ENCODE measurements around the gene SHROOM4. TPM values are rescaled to one million over a fixed set of nuclear protein-coding genes. Genes with fewer than 3 reads are reported as not detected.
A peak's percentile ranks its signal among the peaks of the same experiment; 100 is the strongest.

The SHROOM4 gene
- total RNA-seq, 1 donor from 2014 or later: 7.0 TPM

DNA sequence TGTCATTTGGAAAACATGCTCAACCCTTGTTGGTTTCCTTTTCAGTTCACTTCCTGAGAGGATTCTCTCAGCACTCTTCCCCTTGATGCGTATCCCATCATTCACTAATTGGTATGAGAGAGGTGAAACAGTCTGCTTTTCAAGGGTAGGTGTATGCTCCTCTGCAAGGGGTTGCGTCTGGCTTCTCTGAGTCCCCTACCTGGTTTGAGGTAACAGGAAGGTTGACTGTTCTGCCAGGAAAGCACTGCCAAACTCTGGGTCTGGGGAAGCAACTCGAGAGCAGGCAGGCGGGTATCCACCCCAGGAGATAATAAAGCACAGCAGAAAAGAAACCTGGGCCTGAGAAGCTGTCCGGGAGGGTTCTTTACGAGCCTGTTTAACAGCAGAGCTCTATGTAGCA is 101.2 kb downstream of the SHROOM4 start:
- no peak for TF ChIP-seq EZH2 (IDR thresholded peaks at IDR 0.05; ENCODE audit: insufficient read depth, low read length)
- TF ChIP-seq, protein P1, sequence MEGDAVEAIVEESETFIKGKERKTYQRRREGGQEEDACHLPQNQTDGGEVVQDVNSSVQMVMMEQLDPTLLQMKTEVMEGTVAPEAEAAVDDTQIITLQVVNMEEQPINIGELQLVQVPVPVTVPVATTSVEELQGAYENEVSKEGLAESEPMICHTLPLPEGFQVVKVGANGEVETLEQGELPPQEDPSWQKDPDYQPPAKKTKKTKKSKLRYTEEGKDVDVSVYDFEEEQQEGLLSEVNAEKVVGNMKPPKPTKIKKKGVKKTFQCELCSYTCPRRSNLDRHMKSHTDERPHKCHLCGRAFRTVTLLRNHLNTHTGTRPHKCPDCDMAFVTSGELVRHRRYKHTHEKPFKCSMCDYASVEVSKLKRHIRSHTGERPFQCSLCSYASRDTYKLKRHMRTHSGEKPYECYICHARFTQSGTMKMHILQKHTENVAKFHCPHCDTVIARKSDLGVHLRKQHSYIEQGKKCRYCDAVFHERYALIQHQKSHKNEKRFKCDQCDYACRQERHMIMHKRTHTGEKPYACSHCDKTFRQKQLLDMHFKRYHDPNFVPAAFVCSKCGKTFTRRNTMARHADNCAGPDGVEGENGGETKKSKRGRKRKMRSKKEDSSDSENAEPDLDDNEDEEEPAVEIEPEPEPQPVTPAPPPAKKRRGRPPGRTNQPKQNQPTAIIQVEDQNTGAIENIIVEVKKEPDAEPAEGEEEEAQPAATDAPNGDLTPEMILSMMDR (IDR thresholded peaks at IDR 0.05; ENCODE audit: insufficient read depth, low read depth, low read length): no peak
- H3K4me1 Mint-ChIP-seq (ENCODE audit: low read depth, unreplicated experiment): peaks cover 16% of the 10 kb centered on the region
- no peak overlapping the region for H3K4me2 ChIP-seq (ENCODE audit: low read length)

DNA sequence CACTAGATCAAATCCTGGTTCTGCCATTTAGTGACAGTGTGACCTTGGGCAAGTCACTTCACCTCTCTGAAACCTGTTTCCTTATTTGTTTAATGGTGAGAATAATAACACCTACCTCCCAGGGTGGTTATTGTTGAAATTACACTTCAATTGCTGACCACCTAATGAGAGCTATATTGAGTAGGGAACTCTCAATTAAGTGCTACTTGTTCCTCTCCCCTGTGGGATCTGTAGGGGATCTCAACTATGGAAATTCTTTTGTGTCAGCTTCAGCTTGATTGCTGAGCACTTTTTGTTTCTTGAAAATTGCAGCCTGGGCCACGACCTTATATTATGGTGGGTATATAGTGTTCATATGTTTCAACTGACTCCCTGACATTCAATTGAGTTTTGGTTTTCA is 102.1 kb downstream of the SHROOM4 start:
- Mint-ChIP-seq H3K4me1 (ENCODE audit: low read depth, unreplicated experiment) (peaks cover 22% of the 10 kb centered on the region), H3K27ac (ENCODE audit: unreplicated experiment) (peak overlapping the region; percentile 20), H3K4me3 (ENCODE audit: unreplicated experiment) (no peak overlapping the region), H3K36me3 (ENCODE audit: low read depth, unreplicated experiment) (no peaks in the 10 kb centered on the region), H3K9me3 (ENCODE audit: unreplicated experiment) (no peaks in the 10 kb centered on the region), H3K27me3 (ENCODE audit: low read depth, unreplicated experiment) (no peaks in the 10 kb centered on the region)
- no peak overlapping the region for H3K4me3 ChIP-seq (ENCODE audit: insufficient read depth, low read depth, low read length)
- H3K36me3 ChIP-seq (ENCODE audit: insufficient read depth, low read length): no peaks in the 10 kb centered on the region
- no peaks in the 10 kb centered on the region for H3K4me1 ChIP-seq (ENCODE audit: insufficient read depth, low read length)
- H3K9ac ChIP-seq (ENCODE audit: low read length): no peak overlapping the region
- no peak overlapping the region for H3K4me2 ChIP-seq (ENCODE audit: low read length)
- no peaks in the 10 kb centered on the region for H3K27me3 ChIP-seq (ENCODE audit: insufficient read depth, low read length)
- H3K9me3 ChIP-seq (ENCODE audit: insufficient read depth, low read depth, low read length): no peaks in the 10 kb centered on the region
- TF ChIP-seq EZH2 (IDR thresholded peaks at IDR 0.05; ENCODE audit: insufficient read depth, low read length): no peak
- TF ChIP-seq, protein P1 (IDR thresholded peaks at IDR 0.05; ENCODE audit: insufficient read depth, low read depth, low read length): no peak
- no peaks in the 10 kb centered on the region for H3K79me2 ChIP-seq (ENCODE audit: insufficient read depth, low read length)
- peak; percentile 85 for FAIRE-seq
- H3K27ac ChIP-seq (ENCODE audit: low read depth, low read length): no peak overlapping the region
- H4K20me1 ChIP-seq (ENCODE audit: insufficient read depth, low read length): no peaks in the 10 kb centered on the region
- no peak overlapping the region for H2AFZ ChIP-seq (ENCODE audit: low read depth, low read length)
- DNase-seq (ENCODE audit: low read depth): no peak

More for the DNA sequence above, 101.2 kb downstream of the SHROOM4 start:
- FAIRE-seq (peak; percentile 13), DNase-seq (ENCODE audit: low read depth) (no peak)
- no peak overlapping the region for H3K4me3 Mint-ChIP-seq (ENCODE audit: unreplicated experiment)
- H3K36me3 Mint-ChIP-seq (ENCODE audit: low read depth, unreplicated experiment): peaks cover 3% of the 10 kb centered on the region
- H3K27me3 ChIP-seq (ENCODE audit: insufficient read depth, low read length): no peaks in the 10 kb centered on the region
- no peaks in the 10 kb centered on the region for H3K27me3 Mint-ChIP-seq (ENCODE audit: low read depth, unreplicated experiment)
- no peak overlapping the region for H3K9ac ChIP-seq (ENCODE audit: low read length)
- H3K79me2 ChIP-seq (ENCODE audit: insufficient read depth, low read length): no peaks in the 10 kb centered on the region
- H2AFZ ChIP-seq (ENCODE audit: low read depth, low read length): no peak overlapping the region
- H3K4me3 ChIP-seq (ENCODE audit: insufficient read depth, low read depth, low read length): no peak overlapping the region
- no peaks in the 10 kb centered on the region for H3K9me3 Mint-ChIP-seq (ENCODE audit: unreplicated experiment)
- no peaks in the 10 kb centered on the region for H3K9me3 ChIP-seq (ENCODE audit: insufficient read depth, low read depth, low read length)
- no peaks in the 10 kb centered on the region for H3K36me3 ChIP-seq (ENCODE audit: insufficient read depth, low read length)
- H3K27ac Mint-ChIP-seq (ENCODE audit: unreplicated experiment): no peak overlapping the region
- H3K27ac ChIP-seq (ENCODE audit: low read depth, low read length): no peak overlapping the region
- H4K20me1 ChIP-seq (ENCODE audit: insufficient read depth, low read length): no peaks in the 10 kb centered on the region
- H3K4me1 ChIP-seq (ENCODE audit: insufficient read depth, low read length): no peaks in the 10 kb centered on the region

DNA sequence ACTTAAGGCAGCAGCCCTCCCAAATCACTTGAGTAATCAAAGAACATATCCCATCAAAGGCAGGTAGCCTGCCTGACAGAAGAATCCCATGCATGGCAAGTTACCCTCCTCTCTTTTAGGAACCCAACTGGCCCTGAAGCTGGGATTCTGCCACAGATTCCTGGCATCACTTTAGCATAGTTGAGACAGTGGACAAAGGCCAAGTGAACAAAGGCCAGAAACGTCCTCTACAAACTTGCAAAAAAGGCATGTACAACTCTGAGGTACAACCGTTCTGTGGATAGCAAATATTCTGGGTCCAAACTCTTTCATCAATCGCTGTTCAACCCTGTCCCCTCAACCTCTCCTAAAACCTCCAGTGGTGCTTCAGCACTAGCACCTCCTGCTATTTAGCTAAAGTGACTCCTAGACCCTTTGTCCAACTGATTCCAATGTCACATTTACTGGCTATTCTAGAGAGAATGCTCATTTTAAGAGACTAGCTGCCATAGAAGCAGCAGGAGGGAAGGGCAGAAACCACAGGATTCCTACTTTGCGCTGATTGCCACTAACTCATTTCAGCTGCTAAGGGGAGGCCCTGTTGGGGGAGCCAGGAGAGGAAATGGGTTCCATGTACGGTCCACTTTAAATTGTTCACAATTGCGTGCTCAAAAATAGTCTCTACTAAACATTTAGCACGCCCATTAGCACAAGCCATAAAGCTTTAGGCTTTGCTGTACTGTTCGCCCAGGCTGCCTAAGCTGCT is 105.9 kb downstream of the SHROOM4 start:
- H3K9me3 ChIP-seq (ENCODE audit: insufficient read depth, low read depth, low read length): no peaks in the 10 kb centered on the region
- H3K4me3 ChIP-seq (ENCODE audit: insufficient read depth, low read depth, low read length): no peak overlapping the region
- no peaks in the 10 kb centered on the region for H3K9me3 Mint-ChIP-seq (ENCODE audit: unreplicated experiment)
- H3K36me3 Mint-ChIP-seq (ENCODE audit: low read depth, unreplicated experiment): no peaks in the 10 kb centered on the region
- peak overlapping the region; percentile 55 for H3K27ac Mint-ChIP-seq (ENCODE audit: unreplicated experiment)
- no peak overlapping the region for H3K9ac ChIP-seq (ENCODE audit: low read length)
- H3K4me3 Mint-ChIP-seq (ENCODE audit: unreplicated experiment): no peak overlapping the region
- no peak overlapping the region for H2AFZ ChIP-seq (ENCODE audit: low read depth, low read length)
- DNase-seq (ENCODE audit: low read depth): no peak
- TF ChIP-seq, protein P1 (IDR thresholded peaks at IDR 0.05; ENCODE audit: insufficient read depth, low read depth, low read length): no peak
- TF ChIP-seq EZH2 (IDR thresholded peaks at IDR 0.05; ENCODE audit: insufficient read depth, low read length): no peak
- H3K79me2 ChIP-seq (ENCODE audit: insufficient read depth, low read length): no peaks in the 10 kb centered on the region
- peaks cover 10% of the 10 kb centered on the region for H3K4me1 ChIP-seq (ENCODE audit: insufficient read depth, low read length)
- H3K27me3 ChIP-seq (ENCODE audit: insufficient read depth, low read length): no peaks in the 10 kb centered on the region
- no peak overlapping the region for H3K27ac ChIP-seq (ENCODE audit: low read depth, low read length)
- no peaks in the 10 kb centered on the region for H4K20me1 ChIP-seq (ENCODE audit: insufficient read depth, low read length)
- H3K4me1 Mint-ChIP-seq (ENCODE audit: low read depth, unreplicated experiment): peaks cover 38% of the 10 kb centered on the region
- H3K4me2 ChIP-seq (ENCODE audit: low read length): no peak overlapping the region
- peak; percentile 9 for FAIRE-seq
- no peaks in the 10 kb centered on the region for H3K27me3 Mint-ChIP-seq (ENCODE audit: low read depth, unreplicated experiment)
- no peaks in the 10 kb centered on the region for H3K36me3 ChIP-seq (ENCODE audit: insufficient read depth, low read length)

Data from astrocyte (in vitro differentiated cells and primary cell).